Neural progenitor cell (in vitro differentiated cells): ENCODE measurements around the gene SLC19A3.

Experiments used
- CTCF ChIP-seq: fragments of 200-600 bp; sonication (generic); IDR thresholded peaks from 2 replicates; pipeline ENCODE4 v1.5.1; 2017; ENCODE audit warnings: antibody characterized with exemption, mild to moderate bottlenecking
- EZH2 ChIP-seq: fragments of 200-600 bp; sonication (generic); IDR thresholded peaks from 2 replicates; pipeline ENCODE4 v1.6.1; 2017; ENCODE audit warnings: antibody characterized with exemption, mild to moderate bottlenecking, moderate library complexity

GRCh38 chr2:227654426-227654825 is 63.4 kb downstream of the SLC19A3 start:
- no peak for TF ChIP-seq CTCF
- TF ChIP-seq EZH2: no peak
